Mucosa of stomach (tissue), 1 donor: ENCODE results near the gene ZNF101.

ENCODE experiments used
- H3K27me3 ChIP-seq: one replicate; pipeline ENCODE4 v1.7.0; 2013; ENCODE audit warnings: mild to moderate bottlenecking, low read length; ENCODE audit not compliant: control insufficient read depth, insufficient read depth
- H3K36me3 ChIP-seq: one replicate; pipeline ENCODE4 v1.7.0; 2013; ENCODE audit warnings: low read length; ENCODE audit not compliant: control insufficient read depth, insufficient read depth
- H3K4me1 ChIP-seq: one replicate; pipeline ENCODE4 v1.7.0; 2013; ENCODE audit warnings: mild to moderate bottlenecking, low read length; ENCODE audit not compliant: control insufficient read depth, insufficient read depth
- H3K4me3 ChIP-seq: one replicate; pipeline ENCODE4 v1.7.0; 2013; ENCODE audit warnings: low read length
- H3K9ac ChIP-seq: one replicate; pipeline ENCODE4 v1.7.0; 2013; ENCODE audit warnings: mild to moderate bottlenecking, low read length, moderate library complexity
- H3K9me3 ChIP-seq: one replicate; pipeline ENCODE4 v1.7.0; 2013; ENCODE audit warnings: mild to moderate bottlenecking, low read length, moderate library complexity; ENCODE audit not compliant: control insufficient read depth
- donor health status: Pancreatic carcinoma.

The ZNF101 gene

GRCh38 chr19:19711306-19711933, 42.8 kb downstream of the ZNF101 start:
- Histone ChIP-seq H3K36me3 (peaks cover 8% of the 10 kb centered on the region), H3K27me3 (no peaks in the 10 kb centered on the region), H3K4me3 (no peak overlapping the region), H3K9me3 (peaks cover 66% of the 10 kb centered on the region), H3K4me1 (no peaks in the 10 kb centered on the region), H3K9ac (no peak overlapping the region)

- Histone ChIP-seq H3K27me3 (no peaks in the 10 kb centered on the region), H3K36me3 (peaks cover 8% of the 10 kb centered on the region), H3K9me3 (peaks cover 65% of the 10 kb centered on the region), H3K9ac (no peak overlapping the region), H3K4me3 (no peak overlapping the region), H3K4me1 (no peaks in the 10 kb centered on the region)
These were observed 43.5 kb downstream of the ZNF101 start for GRCh38 chr19:19711934-19712828.

DNA sequence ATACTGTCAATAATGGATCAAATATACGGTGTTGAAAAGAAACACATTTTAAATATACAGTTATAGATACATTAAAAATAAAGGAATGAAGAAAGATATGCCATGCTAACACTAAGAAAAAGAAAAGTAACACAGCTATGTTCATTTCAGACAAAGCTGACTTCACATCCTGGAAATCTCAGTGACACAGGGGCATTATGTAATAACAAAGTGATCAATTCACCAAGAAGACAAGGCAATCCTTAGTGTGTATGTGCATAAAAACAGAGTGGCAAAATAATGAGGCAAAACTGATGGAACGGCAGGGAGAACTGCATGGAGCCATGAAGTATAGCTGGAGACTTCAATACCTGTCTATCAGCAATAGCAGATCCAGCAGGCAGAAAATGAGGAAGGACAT, 51.2 kb downstream of the ZNF101 start:
- H3K4me1 ChIP-seq = no peaks in the 10 kb centered on the region
- H3K9ac ChIP-seq = no peak overlapping the region
- H3K4me3 ChIP-seq = no peak overlapping the region
- no peaks in the 10 kb centered on the region for H3K36me3 ChIP-seq
- H3K27me3 ChIP-seq = no peaks in the 10 kb centered on the region
- peaks cover 14% of the 10 kb centered on the region for H3K9me3 ChIP-seq

GRCh38 chr19:19721896-19722295, 53.3 kb downstream of the ZNF101 start:
- H3K36me3 ChIP-seq = no peaks in the 10 kb centered on the region
- H3K27me3 ChIP-seq = no peaks in the 10 kb centered on the region
- H3K9me3 ChIP-seq = peaks cover 3% of the 10 kb centered on the region

GRCh38 chr19:19732579-19733501, 64.2 kb downstream of the ZNF101 start, which contains the start of gene ZNF14:
ZNF14 (minus strand) TSS chr19:19733112; CDS start chr19:19732958, 154 bp downstream.
- H3K36me3 ChIP-seq = no peaks in the 10 kb centered on the region

More at GRCh38 chr19:19721896-19722295, 53.3 kb downstream of the ZNF101 start:
- H3K4me1 ChIP-seq = no peaks in the 10 kb centered on the region
- H3K9ac ChIP-seq = no peak overlapping the region
- H3K4me3 ChIP-seq = no peak overlapping the region

More at GRCh38 chr19:19732579-19733501, 64.2 kb downstream of the ZNF101 start, which contains the start of gene ZNF14:
- Histone ChIP-seq H3K4me1 (no peaks in the 10 kb centered on the region), H3K9me3 (no peaks in the 10 kb centered on the region), H3K4me3 (peak within 1 kb of the TSS; percentile 47), H3K9ac (peak within 1 kb of the TSS; percentile 78), H3K27me3 (no peaks in the 10 kb centered on the region)
